Vagina (tissue), 2 donors: ENCODE results near the gene NUP153.

Experiments
- POLR2A ChIP-seq, 2 donors: fragments of 450-650 bp; IDR thresholded peaks; one replicate each; pipeline ENCODE4 v1.6.1; 2017; ENCODE audit warnings: antibody characterized with exemption in 2 of 2, mild to moderate bottlenecking in 2 of 2, moderate library complexity in 2 of 2
- POLR2AphosphoS5 ChIP-seq, 2 donors: sonication (generic); formaldehyde crosslinking; IDR thresholded peaks; one replicate each; pipeline ENCODE4 v1.9.0; 2017; ENCODE audit warnings: antibody characterized with exemption in 2 of 2, mild to moderate bottlenecking in 2 of 2, low read depth in 1 of 2; ENCODE audit not compliant: insufficient read depth in 1 of 2
- TF ChIP-seq, protein P1 (sequence below), 3 experiments: fragments of 450-650 bp in 2 of 3; fragments of 200-600 bp in 1 of 3; sonication (generic) in 1 of 3; IDR thresholded peaks; one replicate each; pipeline ENCODE4 v1.5.1; 2017 to 2019; ENCODE audit warnings: antibody characterized with exemption in 3 of 3, mild to moderate bottlenecking in 2 of 3, moderate library complexity in 2 of 3

- TF ChIP-seq, protein P1, sequence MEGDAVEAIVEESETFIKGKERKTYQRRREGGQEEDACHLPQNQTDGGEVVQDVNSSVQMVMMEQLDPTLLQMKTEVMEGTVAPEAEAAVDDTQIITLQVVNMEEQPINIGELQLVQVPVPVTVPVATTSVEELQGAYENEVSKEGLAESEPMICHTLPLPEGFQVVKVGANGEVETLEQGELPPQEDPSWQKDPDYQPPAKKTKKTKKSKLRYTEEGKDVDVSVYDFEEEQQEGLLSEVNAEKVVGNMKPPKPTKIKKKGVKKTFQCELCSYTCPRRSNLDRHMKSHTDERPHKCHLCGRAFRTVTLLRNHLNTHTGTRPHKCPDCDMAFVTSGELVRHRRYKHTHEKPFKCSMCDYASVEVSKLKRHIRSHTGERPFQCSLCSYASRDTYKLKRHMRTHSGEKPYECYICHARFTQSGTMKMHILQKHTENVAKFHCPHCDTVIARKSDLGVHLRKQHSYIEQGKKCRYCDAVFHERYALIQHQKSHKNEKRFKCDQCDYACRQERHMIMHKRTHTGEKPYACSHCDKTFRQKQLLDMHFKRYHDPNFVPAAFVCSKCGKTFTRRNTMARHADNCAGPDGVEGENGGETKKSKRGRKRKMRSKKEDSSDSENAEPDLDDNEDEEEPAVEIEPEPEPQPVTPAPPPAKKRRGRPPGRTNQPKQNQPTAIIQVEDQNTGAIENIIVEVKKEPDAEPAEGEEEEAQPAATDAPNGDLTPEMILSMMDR (IDR thresholded peaks at IDR 0.05), result no peak
- no peak for TF ChIP-seq POLR2A (IDR thresholded peaks at IDR 0.05)
- TF ChIP-seq POLR2AphosphoS5 (IDR thresholded peaks at IDR 0.05; ENCODE audit: insufficient read depth in 1 of 2, low read depth in 1 of 2), result no peak
Observed at GRCh38 chr6:17712576-17712975, 5.9 kb upstream of the NUP153 start.
